Neural progenitor cell (in vitro differentiated cells): ENCODE data around the gene P2RY1. TPM values are rescaled to one million over a fixed set of nuclear protein-coding genes. Genes with fewer than 3 reads are reported as not detected.

ENCODE experiments used
- DNase-seq: peaks from one replicate; pipeline ENCODE4 v3.0.0-alpha.2; 2016; ENCODE audit warnings: low spot score
- H2AFZ ChIP-seq: fragments of 200-600 bp; sonication (generic); replicated peaks from 2 replicates; pipeline ENCODE4 v1.6.1; 2016; ENCODE audit warnings: antibody characterized with exemption
- H3F3A ChIP-seq: fragments of 200-600 bp; sonication (generic); 2 replicates; pipeline ENCODE4 v1.6.1; 2016; ENCODE audit warnings: antibody characterized with exemption, low read depth
- H3K27ac ChIP-seq: fragments of 200-600 bp; sonication (generic); 2 replicates; pipeline ENCODE4 v1.5.1; 2016; ENCODE audit warnings: mild to moderate bottlenecking
- H3K27me3 ChIP-seq: fragments of 200-600 bp; sonication (generic); 2 replicates; pipeline ENCODE4 v1.6.1; 2016; ENCODE audit warnings: mild to moderate bottlenecking, moderate library complexity
- H3K36me3 ChIP-seq: fragments of 200-600 bp; sonication (generic); 2 replicates; pipeline ENCODE4 v1.5.1; 2016
- H3K4me1 ChIP-seq: fragments of 200-600 bp; sonication (generic); 2 replicates; pipeline ENCODE4 v1.6.1; 2016; ENCODE audit warnings: mixed run types
- H3K4me2 ChIP-seq: fragments of 200-600 bp; sonication (generic); 2 replicates; pipeline ENCODE4 v1.6.1; 2016
- H3K4me3 ChIP-seq: fragments of 200-600 bp; sonication (generic); 2 replicates; pipeline ENCODE4 v1.5.1; 2016
- H3K79me2 ChIP-seq: fragments of 200-600 bp; sonication (generic); 2 replicates; pipeline ENCODE4 v1.6.1; 2016; ENCODE audit warnings: low read depth
- H3K9ac ChIP-seq: fragments of 200-600 bp; sonication (generic); 2 replicates; pipeline ENCODE4 v1.6.1; 2016
- H3K9me3 ChIP-seq: fragments of 200-600 bp; sonication (generic); 2 replicates; pipeline ENCODE4 v1.5.1; 2016; ENCODE audit warnings: low read depth
- H4K20me1 ChIP-seq: fragments of 200-600 bp; sonication (generic); 2 replicates; pipeline ENCODE4 v1.6.1; 2016; ENCODE audit warnings: low read depth
- H3K27ac Mint-ChIP-seq: 3 replicates; pipeline ENCODE4 v1.8.0; 2021; ENCODE audit warnings: mixed read lengths
- H3K27me3 Mint-ChIP-seq: 2 replicates; pipeline ENCODE4 v1.8.0; 2022; ENCODE audit warnings: low read depth, mild to moderate bottlenecking, inconsistent platforms, moderate library complexity, mixed read lengths; ENCODE audit not compliant: insufficient read depth
- H3K36me3 Mint-ChIP-seq: 3 replicates; pipeline ENCODE4 v1.8.0; 2021; ENCODE audit warnings: mixed read lengths
- H3K4me1 Mint-ChIP-seq: 3 replicates; pipeline ENCODE4 v1.8.0; 2021; ENCODE audit warnings: mixed read lengths
- H3K4me3 Mint-ChIP-seq: 3 replicates; pipeline ENCODE4 v1.8.0; 2021; ENCODE audit warnings: mild to moderate bottlenecking, moderate library complexity, mixed read lengths
- H3K9me3 Mint-ChIP-seq: 3 replicates; pipeline ENCODE4 v1.8.0; 2020; ENCODE audit warnings: mixed read lengths
- EZH2 ChIP-seq: fragments of 200-600 bp; sonication (generic); IDR thresholded peaks from 2 replicates; pipeline ENCODE4 v1.6.1; 2017; ENCODE audit warnings: antibody characterized with exemption, mild to moderate bottlenecking, moderate library complexity
- EZH2phosphoT487 ChIP-seq: fragments of 200-600 bp; sonication (generic); IDR thresholded peaks from 2 replicates; pipeline ENCODE4 v1.6.1; 2017; ENCODE audit warnings: antibody characterized with exemption
- small RNA-seq: library from RNA; depleted of rRNA; stranded (forward); fragments of <200 nt; gene quantifications from one replicate; pipeline ENCODE3, GENCODE V24; 2015
- total RNA-seq: library from RNA; depleted of rRNA; stranded (reverse); fragments of >200 nt; gene quantifications from 2 replicates; pipeline ENCODE4 v1.2.3, GENCODE V29; 2015; ENCODE audit warnings: low replicate concordance
- TF ChIP-seq, protein P1 (sequence below): fragments of 200-600 bp; sonication (generic); IDR thresholded peaks from 2 replicates; pipeline ENCODE4 v1.5.1; 2017; ENCODE audit warnings: antibody characterized with exemption, mild to moderate bottlenecking

P2RY1 gene
- total RNA-seq, 1 donor from 2014 or later: 3.9 TPM

DNA sequence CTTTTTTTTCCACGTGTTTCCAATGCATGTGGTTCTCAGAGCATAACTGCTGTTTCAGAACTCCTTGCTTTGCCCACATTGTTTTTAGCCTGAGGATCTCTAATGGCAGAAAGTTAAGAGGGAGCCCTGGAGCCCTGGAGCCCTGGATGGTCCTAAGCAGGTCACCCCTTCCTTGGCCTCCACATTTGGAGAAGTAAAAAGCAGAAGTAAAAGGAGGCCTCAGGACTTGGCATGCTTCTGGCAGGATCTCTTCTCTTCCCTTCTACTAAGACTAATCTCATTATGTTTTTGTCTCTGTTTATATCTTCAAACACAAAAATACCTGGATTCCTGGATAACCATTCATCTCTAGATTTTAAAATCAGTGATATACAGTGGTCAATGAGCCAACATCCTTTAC is 50.1 kb downstream of the P2RY1 start:
- H3K36me3 ChIP-seq: no peaks in the 10 kb centered on the region
- no peak overlapping the region for H2AFZ ChIP-seq
- H4K20me1 ChIP-seq: no peaks in the 10 kb centered on the region
- no peaks in the 10 kb centered on the region for H3K79me2 ChIP-seq
- no peak overlapping the region for H3K4me2 ChIP-seq
- H3K9ac ChIP-seq: no peak overlapping the region
- DNase-seq: no peak
- TF ChIP-seq EZH2phosphoT487: no peak
- no peak for TF ChIP-seq EZH2
- TF ChIP-seq, protein P1, sequence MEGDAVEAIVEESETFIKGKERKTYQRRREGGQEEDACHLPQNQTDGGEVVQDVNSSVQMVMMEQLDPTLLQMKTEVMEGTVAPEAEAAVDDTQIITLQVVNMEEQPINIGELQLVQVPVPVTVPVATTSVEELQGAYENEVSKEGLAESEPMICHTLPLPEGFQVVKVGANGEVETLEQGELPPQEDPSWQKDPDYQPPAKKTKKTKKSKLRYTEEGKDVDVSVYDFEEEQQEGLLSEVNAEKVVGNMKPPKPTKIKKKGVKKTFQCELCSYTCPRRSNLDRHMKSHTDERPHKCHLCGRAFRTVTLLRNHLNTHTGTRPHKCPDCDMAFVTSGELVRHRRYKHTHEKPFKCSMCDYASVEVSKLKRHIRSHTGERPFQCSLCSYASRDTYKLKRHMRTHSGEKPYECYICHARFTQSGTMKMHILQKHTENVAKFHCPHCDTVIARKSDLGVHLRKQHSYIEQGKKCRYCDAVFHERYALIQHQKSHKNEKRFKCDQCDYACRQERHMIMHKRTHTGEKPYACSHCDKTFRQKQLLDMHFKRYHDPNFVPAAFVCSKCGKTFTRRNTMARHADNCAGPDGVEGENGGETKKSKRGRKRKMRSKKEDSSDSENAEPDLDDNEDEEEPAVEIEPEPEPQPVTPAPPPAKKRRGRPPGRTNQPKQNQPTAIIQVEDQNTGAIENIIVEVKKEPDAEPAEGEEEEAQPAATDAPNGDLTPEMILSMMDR: no peak
- no peaks in the 10 kb centered on the region for H3F3A ChIP-seq
- no peak overlapping the region for H3K4me3 ChIP-seq
- no peaks in the 10 kb centered on the region for H3K4me1 Mint-ChIP-seq
- no peak overlapping the region for H3K4me3 Mint-ChIP-seq
- no peak overlapping the region for H3K27ac Mint-ChIP-seq
- no peak overlapping the region for H3K27ac ChIP-seq
- H3K27me3 ChIP-seq: no peaks in the 10 kb centered on the region
- no peaks in the 10 kb centered on the region for H3K4me1 ChIP-seq
- no peaks in the 10 kb centered on the region for H3K9me3 ChIP-seq
- H3K27me3 Mint-ChIP-seq: no peaks in the 10 kb centered on the region
- no peaks in the 10 kb centered on the region for H3K9me3 Mint-ChIP-seq
- no peaks in the 10 kb centered on the region for H3K36me3 Mint-ChIP-seq

Small RNA genes within 50 kb of the gene (small RNA-seq; reads per million reads assigned to genes)
- gene ATP5MGP5: not detected
